Liver (tissue), 9 donors: ENCODE data around the gene IMPA2. TPM values are rescaled to one million over a fixed set of nuclear protein-coding genes. Genes with fewer than 3 reads are reported as not detected.

Experiments used
- DNase-seq: peaks from one replicate; pipeline ENCODE4 v3.0.0-alpha.2; 2017; ENCODE audit warnings: low spot score
- H3K27ac ChIP-seq, 2 donors: one replicate each; pipeline ENCODE4 v1.7.0; 2013; ENCODE audit warnings: inconsistent platforms in 2 of 2, low read length in 2 of 2, control low read depth in 1 of 2, low read depth in 1 of 2, mild to moderate bottlenecking in 1 of 2
- H3K27me3 ChIP-seq, 4 donors: one replicate each; pipeline versions ENCODE4 v1.6.1 to v1.7.0; 2013; ENCODE audit warnings: low read length in 3 of 4, inconsistent platforms in 1 of 4, mild to moderate bottlenecking in 1 of 4, moderate library complexity in 1 of 4; ENCODE audit not compliant: control insufficient read depth in 4 of 4, insufficient read depth in 4 of 4
- H3K36me3 ChIP-seq, 4 donors: one replicate each; pipeline versions ENCODE4 v1.6.1 to v1.7.0; 2013; ENCODE audit warnings: low read length in 3 of 4, mild to moderate bottlenecking in 3 of 4, low read depth in 1 of 4, moderate library complexity in 1 of 4; ENCODE audit not compliant: control insufficient read depth in 4 of 4, insufficient read depth in 3 of 4
- H3K4me1 ChIP-seq, 4 donors: one replicate each; pipeline versions ENCODE4 v1.6.1 to v1.7.0; 2013; ENCODE audit warnings: low read length in 3 of 4, mild to moderate bottlenecking in 3 of 4, moderate library complexity in 1 of 4; ENCODE audit not compliant: control insufficient read depth in 4 of 4, insufficient read depth in 4 of 4
- H3K4me3 ChIP-seq, 3 donors: one replicate each; pipeline versions ENCODE4 v1.6.1 to v1.7.0; 2013; ENCODE audit warnings: low read length in 3 of 3, control low read depth in 1 of 3, low read depth in 1 of 3, mild to moderate bottlenecking in 1 of 3
- H3K9ac ChIP-seq, 2 donors: one replicate each; pipeline ENCODE4 v1.7.0; 2013; ENCODE audit warnings: low read length in 2 of 2, mild to moderate bottlenecking in 2 of 2, moderate library complexity in 2 of 2, control low read depth in 1 of 2, low read depth in 1 of 2
- H3K9me3 ChIP-seq, 4 donors: one replicate each; pipeline versions ENCODE4 v1.6.1 to v1.7.0; 2013; ENCODE audit warnings: low read length in 3 of 4; ENCODE audit not compliant: control insufficient read depth in 4 of 4
- ATF3 ChIP-seq: IDR thresholded peaks from 2 replicates; pipeline ENCODE4 v1.6.1; 2016; ENCODE audit warnings: antibody characterized with exemption
- EGR1 ChIP-seq, 2 donors: IDR thresholded peaks; 2 replicates each; pipeline ENCODE4 v1.6.1; 2016 to 2018; ENCODE audit warnings: antibody characterized with exemption in 2 of 2, low read depth in 2 of 2
- FOXA1 ChIP-seq: IDR thresholded peaks from 2 replicates; pipeline ENCODE4 v1.6.1; 2016; ENCODE audit warnings: antibody characterized with exemption
- FOXA2 ChIP-seq: IDR thresholded peaks from 2 replicates; pipeline ENCODE4 v1.6.1; 2016; ENCODE audit warnings: antibody characterized with exemption
- GABPA ChIP-seq, 2 donors: IDR thresholded peaks in 1 of 2; conservative IDR thresholded peaks in 1 of 2; 2 replicates each; pipeline ENCODE4 v1.6.1; 2016; ENCODE audit warnings: antibody characterized with exemption in 2 of 2, mild to moderate bottlenecking in 1 of 2, moderate library complexity in 1 of 2
- HNF4A ChIP-seq, 2 donors: conservative IDR thresholded peaks; 2 replicates each; pipeline ENCODE4 v1.6.1; 2016; ENCODE audit warnings: antibody characterized with exemption in 2 of 2, mild to moderate bottlenecking in 2 of 2
- HNF4G ChIP-seq: IDR thresholded peaks from 2 replicates; pipeline ENCODE4 v1.6.1; 2016; ENCODE audit warnings: antibody characterized with exemption
- JUND ChIP-seq, 2 donors: IDR thresholded peaks; 2 replicates each; pipeline ENCODE4 v1.6.1; 2016; ENCODE audit warnings: antibody characterized with exemption in 2 of 2
- MAX ChIP-seq: IDR thresholded peaks from 2 replicates; pipeline ENCODE4 v1.6.1; 2016; ENCODE audit warnings: antibody characterized with exemption
- NR2F2 ChIP-seq: IDR thresholded peaks from 2 replicates; pipeline ENCODE4 v1.6.1; 2016; ENCODE audit warnings: antibody characterized with exemption
- RAD21 ChIP-seq, 2 donors: IDR thresholded peaks; 2 replicates each; pipeline ENCODE4 v1.6.1; 2016; ENCODE audit warnings: antibody characterized with exemption in 2 of 2, mild to moderate bottlenecking in 2 of 2
- RXRA ChIP-seq, 2 donors: IDR thresholded peaks; 2 replicates each; pipeline ENCODE4 v1.6.1; 2017 to 2018; ENCODE audit warnings: antibody characterized with exemption in 2 of 2, mild to moderate bottlenecking in 1 of 2
- TAF1 ChIP-seq: conservative IDR thresholded peaks from 2 replicates; pipeline ENCODE4 v1.6.1; 2016; ENCODE audit warnings: antibody characterized with exemption, mild to moderate bottlenecking
- YY1 ChIP-seq: IDR thresholded peaks from 2 replicates; pipeline ENCODE4 v1.6.1; 2016; ENCODE audit warnings: antibody characterized with exemption, mild to moderate bottlenecking
- ZBTB33 ChIP-seq: IDR thresholded peaks from 2 replicates; pipeline ENCODE4 v1.6.1; 2016; ENCODE audit warnings: antibody characterized with exemption
- WGBS: extraction: QIAGEN DNeasy Blood & Tissue Kit; methylation state at CpG from one replicate; pipeline ENCODE4 v1.1.7; 2013; 5-methylcytosine and 5-hydroxymethylcytosine counted together
- polyA plus RNA-seq, 2 donors: library from polyadenylated mRNA; stranded (reverse) in 1 of 2; unstranded in 1 of 2; fragments of 200-250 nt in 1 of 2; fragments of >200 nt in 1 of 2; fragmentation: Nextera tagmentation in 1 of 2; extraction: Ambion mirVana in 1 of 2; gene quantifications; one replicate each; pipeline versions ENCODE4 v1.2.1 to v1.2.3, GENCODE V29; 2013 to 2015
- total RNA-seq, 2 donors: library from RNA; depleted of rRNA; stranded (reverse); fragments of >200 nt; gene quantifications; one replicate each; pipeline ENCODE4 v1.2.3, GENCODE V29; 2014
- donor health status: healthy.
- donor health status: healthy.
- donor health status: healthy.
- donor health status: healthy.
- donor health status: healthy.

The IMPA2 gene
- total and polyA plus RNA-seq, 4 donors, result 27.5 to 55.8 (median 48.2) TPM

GRCh38 chr18:12009581-12010140 is 28.4 kb downstream of the IMPA2 start:
- H3K27ac ChIP-seq, result no peak overlapping the region
- WGBS, result 71% methylated on average over 12 of the region's 12 CpGs
- H3K4me3 ChIP-seq, result no peak overlapping the region
- peaks cover 0 to 7% (median 1%) of the 10 kb centered on the region in 4 donors for H3K36me3 ChIP-seq
- H3K9me3 ChIP-seq, result no peaks in the 10 kb centered on the region
- no peak overlapping the region for H3K9ac ChIP-seq
- H3K4me1 ChIP-seq, result peaks cover 13 to 48% (median 28%) of the 10 kb centered on the region in 4 donors
- DNase-seq, result no peak
- TF ChIP-seq RXRA (IDR thresholded peaks at IDR 0.05), result peak in 1 of 2 donors; percentile 31
- TF ChIP-seq ATF3, result no peak
- no peaks in the 10 kb centered on the region for H3K27me3 ChIP-seq

- 93% methylated on average over 14 of the region's 14 CpGs for WGBS
- peaks cover 0 to 7% (median 1%) of the 10 kb centered on the region in 4 donors for H3K36me3 ChIP-seq
- H3K9me3 ChIP-seq, result no peaks in the 10 kb centered on the region
- H3K27me3 ChIP-seq, result no peaks in the 10 kb centered on the region
- no peak overlapping the region for H3K9ac ChIP-seq
- H3K27ac ChIP-seq, result no peak overlapping the region
- no peak for DNase-seq
- no peak overlapping the region for H3K4me3 ChIP-seq
- H3K4me1 ChIP-seq, result peaks cover 13 to 55% (median 33%) of the 10 kb centered on the region in 4 donors
- no peak for TF ChIP-seq EGR1 (IDR thresholded peaks at IDR 0.05; ENCODE audit: low read depth in 2 of 2)
- no peak for TF ChIP-seq HNF4A (conservative IDR thresholded peaks at IDR 0.05)
- TF ChIP-seq MAX, result no peak
- TF ChIP-seq ZBTB33, result no peak
- no peak for TF ChIP-seq ATF3
- TF ChIP-seq NR2F2, result no peak
- TF ChIP-seq JUND (IDR thresholded peaks at IDR 0.05), result no peak
- TF ChIP-seq TAF1, result no peak
- TF ChIP-seq YY1, result no peak
- TF ChIP-seq RAD21 (IDR thresholded peaks at IDR 0.05), result no peak
- TF ChIP-seq GABPA (IDR thresholded peaks at IDR 0.05 in 1 of 2, conservative IDR thresholded peaks at IDR 0.05 in 1 of 2), result no peak
These were observed 29.0 kb downstream of the IMPA2 start for GRCh38 chr18:12010187-12010802.

GRCh38 chr18:12011199-12011956 is 30.1 kb downstream of the IMPA2 start:
- WGBS, result 78% methylated on average over 8 of the region's 8 CpGs
- no peak overlapping the region for H3K9ac ChIP-seq
- peaks cover 19 to 65% (median 43%) of the 10 kb centered on the region in 4 donors for H3K4me1 ChIP-seq

More at GRCh38 chr18:12011199-12011956, 30.1 kb downstream of the IMPA2 start:
- Histone ChIP-seq H3K4me3 (no peak overlapping the region), H3K27ac (peak overlapping the region in 1 of 2 donors; percentile 59), H3K9me3 (no peaks in the 10 kb centered on the region), H3K36me3 (peaks cover 0 to under 1% (median 0%) of the 10 kb centered on the region in 4 donors), H3K27me3 (no peaks in the 10 kb centered on the region)
- TF ChIP-seq FOXA2 (no peak), HNF4A (conservative IDR thresholded peaks at IDR 0.05) (no peak), JUND (IDR thresholded peaks at IDR 0.05) (no peak), EGR1 (IDR thresholded peaks at IDR 0.05; ENCODE audit: low read depth in 2 of 2) (no peak), RXRA (IDR thresholded peaks at IDR 0.05) (no peak), RAD21 (IDR thresholded peaks at IDR 0.05) (no peak), FOXA1 (no peak), ATF3 (no peak), YY1 (no peak), HNF4G (no peak), ZBTB33 (no peak), TAF1 (no peak)
- DNase-seq, result no peak
